Esophagus squamous epithelium (tissue), 4 donors: ENCODE results near the gene BDNF.

Source experiments
- CTCF ChIP-seq, 6 experiments: fragments of 450-650 bp in 4 of 6; fragments of 200-600 bp in 2 of 6; sonication (generic) in 2 of 6; IDR thresholded peaks; one replicate each; pipeline ENCODE4 v1.5.1; 2016 to 2019; ENCODE audit warnings: antibody characterized with exemption in 6 of 6, mild to moderate bottlenecking in 4 of 6, moderate library complexity in 4 of 6
- POLR2A ChIP-seq, 4 donors: fragments of 450-650 bp; IDR thresholded peaks; one replicate each; pipeline ENCODE4 v1.6.1; 2017; ENCODE audit warnings: antibody characterized with exemption in 4 of 4, mild to moderate bottlenecking in 4 of 4, moderate library complexity in 3 of 4

- no peak for TF ChIP-seq POLR2A (IDR thresholded peaks at IDR 0.05)
- TF ChIP-seq CTCF (IDR thresholded peaks at IDR 0.05): no peak
Observed at GRCh38 chr11:27716216-27716615, 16.0 kb upstream of the BDNF start.
